D341Med (cell line): Measurements from ENCODE around the gene DNAAF5.

ENCODE experiments used
- DNase-seq: peaks from one replicate; pipeline ENCODE4 v3.0.0; 2012; ENCODE audit warnings: low spot score

Gene DNAAF5

DNA sequence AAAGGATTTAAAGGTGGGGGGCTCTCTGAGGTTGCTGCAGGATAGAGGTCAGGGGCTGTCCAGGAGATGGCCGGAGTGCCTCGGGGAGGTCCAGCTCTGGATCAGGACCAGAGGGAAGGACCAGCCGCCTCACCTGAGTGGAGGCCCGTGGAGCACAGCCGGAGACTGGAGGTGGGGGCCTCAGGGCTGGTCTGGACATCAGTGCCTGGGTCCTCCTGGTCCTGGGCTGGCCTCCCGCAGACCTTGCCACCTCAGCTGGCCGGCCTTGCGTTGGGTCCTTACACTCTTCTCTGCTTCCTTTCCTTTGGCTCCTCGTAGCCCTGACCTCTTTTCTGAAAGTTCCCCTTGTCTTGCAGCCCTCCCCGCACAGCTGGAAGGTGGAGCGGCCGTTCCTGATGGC, 107.8 kb downstream of the DNAAF5 start:
- no peak for DNase-seq

- no peak for DNase-seq
Observed at GRCh38 chr7:835021-835420, 108.5 kb downstream of the DNAAF5 start.

DNA sequence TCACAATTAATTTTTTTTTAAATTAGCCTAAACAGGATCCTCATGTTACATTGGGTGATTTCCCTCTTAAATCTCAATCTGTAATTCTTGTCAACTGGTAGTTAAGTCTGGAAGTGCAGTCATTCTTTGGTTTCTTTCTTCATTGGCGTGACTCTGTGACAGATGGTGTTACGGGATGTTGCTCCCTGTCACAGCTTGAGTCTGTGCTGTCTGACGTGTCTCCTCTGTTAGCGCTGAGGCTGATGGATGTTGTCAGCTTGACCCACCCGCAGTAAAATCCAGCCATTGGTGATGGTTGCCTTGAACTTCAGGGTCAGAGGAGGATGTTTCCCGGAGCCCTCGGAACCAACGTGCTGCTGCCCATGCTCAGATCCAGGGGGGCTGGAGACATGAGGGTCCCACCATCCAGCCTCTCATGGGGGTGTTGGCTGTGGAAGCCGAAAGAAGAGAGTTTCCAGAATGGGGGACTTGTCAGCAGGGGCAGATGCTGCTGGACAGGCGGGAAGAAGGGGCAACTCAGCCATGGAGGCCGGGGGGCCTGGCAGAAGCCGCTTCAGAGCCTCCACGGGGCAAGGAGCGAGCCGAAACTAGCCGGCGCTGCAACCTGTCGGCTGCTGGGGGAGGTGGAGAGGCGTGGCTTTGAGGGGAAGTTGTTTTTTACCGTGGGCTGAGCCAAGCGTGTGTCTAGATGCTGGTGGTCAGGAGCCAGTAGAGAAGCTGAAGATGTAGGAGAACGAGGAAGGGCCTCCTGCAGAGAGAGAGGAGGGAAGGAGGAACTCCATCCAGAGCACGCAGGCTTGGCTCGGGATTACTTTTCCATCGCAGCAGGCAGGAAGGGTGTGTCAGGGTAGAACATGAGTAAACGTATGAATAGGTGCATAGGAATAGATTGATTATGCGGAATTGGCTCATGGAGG, 109.2 kb downstream of the DNAAF5 start:
- DNase-seq: no peak
